Femur (tissue), 1 donor: ENCODE measurements around the gene XPO5.
"Not testable (repeated sequence)": the region's sequence is repeated elsewhere in the genome, so short reads cannot be mapped to it uniquely, and the experiment has no call there.

Experiments used
- DNase-seq: peaks from one replicate; pipeline ENCODE4 v3.0.0-alpha.2; 2017

The XPO5 gene

GRCh38 chr6:43575772-43576551 lies at the start of gene XPO5, which contains the start of gene POLH:
TSS of gene XPO5 (minus strand) at chr6:43576038. CDS start at chr6:43575864, 174 bp downstream.
TSS of gene POLH (plus strand) at chr6:43576185. CDS start at chr6:43582320, 6,135 bp downstream.
- peak; percentile 95 for DNase-seq

DNA sequence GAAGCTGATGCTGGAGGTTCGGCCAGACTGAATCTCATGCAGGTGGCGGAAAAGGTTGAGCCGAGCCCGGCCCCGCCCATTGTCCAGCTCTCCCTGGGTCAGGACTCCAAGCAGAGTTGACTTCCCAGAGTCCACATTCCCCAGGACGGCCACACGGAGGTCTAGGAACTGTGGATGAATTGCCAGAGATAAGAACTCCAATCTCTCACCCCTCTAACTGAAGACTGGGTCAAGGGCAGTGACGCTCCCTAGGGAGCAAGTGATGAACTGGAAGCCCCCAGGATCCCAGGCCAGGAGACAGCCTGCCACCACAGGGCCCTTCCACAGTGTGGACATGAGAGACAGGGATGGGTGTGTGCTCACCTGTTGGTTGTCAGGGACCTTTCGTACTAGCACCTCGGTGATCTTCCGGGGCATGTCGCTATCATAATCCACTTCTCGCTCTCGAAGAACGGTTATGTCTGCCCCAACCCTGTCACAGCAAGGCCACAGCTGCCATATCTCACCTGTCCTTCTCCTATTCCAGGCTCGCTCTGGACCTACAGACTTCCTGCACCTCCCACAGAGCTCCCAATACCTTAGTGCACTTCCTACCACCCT lies 49.7 kb upstream of the XPO5 start:
- no peak for DNase-seq

GRCh38 chr6:43624786-43625288 lies 49.0 kb upstream of the XPO5 start:
- no peak for DNase-seq

DNA sequence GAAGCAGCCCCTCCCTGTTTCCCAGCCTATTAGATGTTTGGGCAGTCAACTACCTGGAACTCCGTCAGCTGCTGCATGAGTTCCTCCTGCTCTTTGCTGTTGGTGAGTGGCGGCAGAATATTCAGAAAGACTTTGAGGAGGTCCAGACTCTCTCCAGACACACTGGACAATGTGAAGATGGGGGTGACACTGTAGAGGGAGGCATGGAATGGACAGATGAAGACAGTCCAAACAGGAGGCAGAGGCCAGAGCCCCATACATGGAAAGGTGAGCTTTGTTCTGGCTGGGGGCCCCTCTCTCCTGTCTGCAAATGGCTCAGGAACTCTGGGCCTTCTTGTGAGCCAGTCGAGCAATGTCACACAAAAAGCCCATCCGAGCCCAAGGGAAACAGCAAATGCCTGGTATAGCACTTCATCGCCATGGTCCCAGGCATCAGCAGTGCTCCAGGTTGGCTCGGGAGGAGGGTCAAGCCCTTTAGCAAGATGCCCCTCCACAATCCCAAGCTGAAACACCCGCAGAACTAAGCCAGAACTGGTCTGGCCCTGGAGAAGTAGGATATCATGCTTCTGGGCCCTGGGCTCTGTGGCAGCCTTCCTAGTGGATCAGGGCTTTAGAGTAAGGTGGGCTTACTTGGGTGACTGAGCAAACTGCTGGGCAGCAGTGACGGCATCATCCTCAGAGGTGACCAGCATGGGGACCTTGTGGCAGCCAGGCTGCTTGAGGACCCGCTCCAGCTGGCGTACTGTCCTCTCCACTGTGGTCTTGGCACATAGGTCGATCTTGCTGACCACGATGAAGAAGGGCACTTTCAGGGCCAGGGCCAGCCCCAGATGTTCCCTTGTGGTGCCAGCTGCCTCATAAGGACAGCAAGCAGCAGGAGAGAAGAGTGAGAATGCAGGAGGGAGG lies 48.3 kb upstream of the XPO5 start:
- no peak for DNase-seq

DNA sequence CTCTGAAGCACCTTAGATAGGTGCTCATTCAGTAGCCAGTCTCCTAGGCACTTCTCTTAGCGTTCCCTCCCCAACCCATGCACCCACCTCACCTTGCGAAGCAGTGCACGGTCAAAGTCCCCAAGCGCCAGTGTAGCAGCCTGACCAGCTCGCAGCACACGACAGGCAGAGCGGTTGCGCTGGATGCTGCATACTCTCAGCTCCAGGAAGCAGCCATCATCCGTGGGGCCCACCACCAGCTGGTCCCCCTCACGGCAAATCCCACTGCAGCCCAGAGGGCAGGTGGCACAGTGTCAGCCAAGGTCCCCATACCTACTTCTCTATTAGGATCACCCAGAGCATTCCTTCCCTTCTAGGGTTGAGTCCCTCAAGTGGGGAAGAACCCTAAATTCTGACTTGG lies 46.7 kb upstream of the XPO5 start:
- no peak for DNase-seq

GRCh38 chr6:43621836-43622180 lies 46.0 kb upstream of the XPO5 start:
- no peak for DNase-seq

DNA sequence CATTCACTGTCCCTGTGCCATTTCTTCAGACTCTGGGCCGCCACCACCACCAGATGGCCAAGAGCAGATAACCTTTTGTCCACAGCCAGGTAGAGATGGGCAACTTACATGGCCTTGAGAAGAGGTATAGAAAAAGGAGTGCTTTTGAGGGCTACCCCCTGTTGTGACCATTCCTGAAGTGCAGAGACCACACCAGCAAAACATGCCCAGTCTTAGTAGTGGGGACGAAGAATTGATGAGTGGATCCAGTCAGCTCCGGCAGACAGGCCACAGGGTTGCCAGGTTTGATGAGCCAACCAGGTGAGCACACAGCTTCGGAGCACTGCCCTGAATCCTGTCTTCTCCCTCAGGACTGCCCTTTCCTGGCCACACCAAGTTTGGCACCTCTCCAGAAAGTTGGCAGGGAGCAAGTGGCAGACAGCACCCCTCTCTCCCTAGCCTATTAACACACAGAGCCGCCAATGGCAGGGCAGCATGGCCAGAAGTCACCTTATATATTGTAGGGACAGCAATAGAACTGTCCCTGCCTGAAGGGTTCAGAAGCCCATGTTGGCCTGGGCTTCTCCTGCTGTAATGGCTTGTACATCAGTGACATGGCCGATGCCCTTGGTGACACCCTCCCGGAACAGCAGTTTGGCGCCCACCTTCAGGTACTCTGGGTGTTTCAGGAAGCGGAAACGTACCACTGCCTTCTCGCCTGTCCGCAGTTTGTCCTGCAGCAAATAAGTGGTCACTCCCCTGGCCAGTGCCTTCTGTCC lies 45.4 kb upstream of the XPO5 start:
- DNase-seq = no peak

DNA sequence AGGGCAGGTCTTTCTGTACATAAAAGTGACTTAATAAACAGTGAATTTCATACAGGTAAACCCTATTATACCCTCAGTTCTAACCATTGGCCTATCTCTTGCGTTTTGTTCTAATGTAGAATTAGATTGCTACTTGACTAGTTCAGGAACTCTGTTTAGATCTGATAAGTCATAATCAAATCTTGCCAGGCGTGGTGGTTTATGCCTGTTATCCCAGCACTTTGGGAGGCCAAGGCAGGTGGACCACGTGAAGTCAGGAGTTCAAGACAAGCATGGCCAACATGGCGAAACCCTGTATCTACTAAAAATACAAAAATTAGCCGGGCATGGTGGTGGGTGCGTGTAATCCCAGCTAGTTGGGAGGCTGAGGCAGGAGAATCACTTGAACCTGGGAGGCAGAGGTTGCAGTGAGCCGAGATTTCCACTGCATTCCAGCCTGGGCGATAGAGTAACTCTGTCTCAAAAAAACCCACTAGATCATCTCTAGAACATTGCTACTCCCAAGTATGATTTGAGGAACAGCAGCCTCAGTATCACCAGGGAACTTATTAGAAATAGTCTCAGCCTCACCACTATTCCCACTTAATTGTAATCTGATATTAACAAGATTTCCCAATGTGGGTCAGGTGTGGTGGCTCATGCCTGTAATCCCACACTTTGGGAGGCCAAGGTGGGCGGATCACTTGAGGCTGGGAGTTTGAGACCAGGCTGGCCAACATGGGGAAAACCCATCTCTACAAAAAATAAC lies 41.1 kb upstream of the XPO5 start:
- no peak for DNase-seq

- DNase-seq = no peak
These were observed 38.5 kb upstream of the XPO5 start for GRCh38 chr6:43614396-43614730.

DNA sequence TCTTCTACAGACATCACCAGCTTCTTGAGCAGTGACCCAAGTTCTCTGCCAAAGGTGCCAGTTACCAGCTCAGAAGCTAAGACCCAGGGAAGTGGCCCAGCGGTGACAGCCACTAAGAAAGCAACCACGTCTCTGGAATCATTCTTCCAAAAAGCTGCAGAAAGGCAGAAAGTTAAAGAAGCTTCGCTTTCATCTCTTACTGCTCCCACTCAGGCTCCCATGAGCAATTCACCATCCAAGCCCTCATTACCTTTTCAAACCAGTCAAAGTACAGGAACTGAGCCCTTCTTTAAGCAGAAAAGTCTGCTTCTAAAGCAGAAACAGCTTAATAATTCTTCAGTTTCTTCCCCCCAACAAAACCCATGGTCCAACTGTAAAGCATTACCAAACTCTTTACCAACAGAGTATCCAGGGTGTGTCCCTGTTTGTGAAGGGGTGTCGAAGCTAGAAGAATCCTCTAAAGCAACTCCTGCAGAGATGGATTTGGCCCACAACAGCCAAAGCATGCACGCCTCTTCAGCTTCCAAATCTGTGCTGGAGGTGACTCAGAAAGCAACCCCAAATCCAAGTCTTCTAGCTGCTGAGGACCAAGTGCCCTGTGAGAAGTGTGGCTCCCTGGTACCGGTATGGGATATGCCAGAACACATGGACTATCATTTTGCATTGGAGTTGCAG lies 38.0 kb upstream of the XPO5 start:
- no peak for DNase-seq

DNA sequence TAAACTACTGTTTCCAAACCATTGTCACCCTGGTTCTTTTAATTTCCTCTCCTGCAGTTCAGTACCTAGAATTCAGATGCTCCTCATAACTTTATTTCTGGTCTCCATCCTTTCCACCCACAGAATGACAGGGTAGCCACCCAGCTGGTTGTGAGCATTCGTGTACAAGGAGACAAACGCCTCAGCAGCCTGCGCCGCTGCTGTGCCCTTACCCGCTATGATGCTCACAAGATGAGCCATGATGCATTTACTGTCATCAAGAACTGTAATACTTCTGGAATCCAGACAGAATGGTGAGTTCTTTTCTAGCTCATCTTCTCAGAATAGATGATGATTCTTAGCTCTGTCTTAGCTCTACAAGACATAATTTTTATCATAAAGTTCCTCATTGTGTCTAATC lies 34.6 kb upstream of the XPO5 start:
- no peak for DNase-seq

DNA sequence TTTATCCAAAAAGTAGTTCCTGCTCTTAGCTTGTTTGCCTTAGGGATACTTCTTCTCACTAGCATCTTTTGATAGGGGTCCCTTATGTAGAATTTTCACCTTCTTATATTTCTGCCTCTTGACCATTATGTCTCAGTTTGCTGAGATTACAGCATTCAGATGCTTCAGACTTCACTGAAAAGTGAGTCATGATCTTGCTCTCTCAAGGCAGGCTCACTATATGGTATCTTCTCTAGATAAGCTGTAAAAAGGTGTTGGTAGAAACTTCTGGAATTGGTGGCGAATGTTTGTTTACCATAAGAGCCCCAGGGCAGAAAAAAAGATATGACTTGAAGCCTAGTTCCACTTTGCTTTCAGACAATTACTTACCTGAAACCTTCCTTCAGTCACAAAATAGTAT lies 33.6 kb upstream of the XPO5 start:
- no peak for DNase-seq

DNA sequence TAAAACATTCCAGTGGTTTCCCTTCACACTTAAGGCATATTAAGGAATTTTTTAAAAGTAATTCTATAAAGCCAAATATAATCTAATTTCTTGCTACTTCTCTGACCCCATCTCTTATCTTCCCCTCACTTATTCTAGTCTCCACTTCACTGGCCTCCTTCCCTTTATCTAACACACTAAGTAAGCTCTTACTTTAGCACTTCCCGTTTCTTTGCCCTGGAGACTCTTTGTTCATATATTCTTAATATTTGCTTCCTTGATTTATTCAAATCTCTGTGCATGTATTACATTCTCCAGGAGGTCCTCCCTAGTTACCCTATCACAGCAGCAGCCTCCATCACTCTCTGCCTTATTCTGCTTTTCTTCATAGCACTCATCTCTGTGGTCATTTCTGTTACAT lies 33.0 kb upstream of the XPO5 start:
- DNase-seq = no peak

DNA sequence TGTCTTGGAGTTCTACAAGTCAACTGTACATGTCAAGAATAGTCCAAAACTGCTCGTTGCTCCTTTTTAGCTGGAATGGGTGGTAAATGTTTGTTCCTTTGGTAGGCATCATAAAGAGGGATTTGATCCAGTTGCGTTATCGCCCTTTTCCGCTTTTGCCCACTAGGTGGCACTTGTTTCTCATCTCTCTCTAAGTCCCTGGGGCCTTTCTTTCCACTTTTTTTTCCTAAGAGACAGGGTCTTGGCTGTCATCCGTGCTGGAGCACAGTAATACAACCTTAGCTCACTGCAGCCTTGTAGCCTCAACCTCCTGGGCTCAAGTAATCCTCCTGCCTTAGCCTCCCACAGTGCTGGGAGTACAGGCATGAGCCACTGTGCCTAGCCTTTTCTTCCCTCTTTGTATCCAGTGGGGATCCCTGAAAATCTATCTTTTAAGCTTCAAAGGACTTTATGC lies 32.5 kb upstream of the XPO5 start:
- peak; percentile 76 for DNase-seq

DNA sequence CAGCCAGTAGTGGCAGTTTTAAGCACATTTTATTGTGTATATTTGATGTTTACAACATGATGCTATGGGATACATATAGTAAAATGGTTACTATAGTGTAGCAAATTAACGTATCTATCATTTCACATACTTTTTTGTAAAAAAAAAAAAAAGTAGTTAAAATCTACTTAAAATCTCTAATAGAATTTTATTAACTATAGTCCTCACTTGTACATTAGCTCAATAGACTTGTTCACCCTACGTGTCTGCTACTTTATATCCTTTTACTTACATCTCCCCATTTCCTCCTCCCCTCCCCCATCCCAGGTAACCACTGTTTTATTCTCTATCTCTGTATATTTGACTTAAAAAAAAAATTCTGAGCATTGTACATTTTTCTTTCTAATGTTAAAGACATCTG lies 30.2 kb upstream of the XPO5 start:
- DNase-seq = no peak

- DNase-seq = no peak
These were observed 28.3 kb upstream of the XPO5 start for GRCh38 chr6:43604174-43604573.

GRCh38 chr6:43600595-43600994 lies 24.8 kb upstream of the XPO5 start:
- no peak for DNase-seq

- no peak for DNase-seq
These were observed 18.1 kb upstream of the XPO5 start for GRCh38 chr6:43593938-43594337.

DNA sequence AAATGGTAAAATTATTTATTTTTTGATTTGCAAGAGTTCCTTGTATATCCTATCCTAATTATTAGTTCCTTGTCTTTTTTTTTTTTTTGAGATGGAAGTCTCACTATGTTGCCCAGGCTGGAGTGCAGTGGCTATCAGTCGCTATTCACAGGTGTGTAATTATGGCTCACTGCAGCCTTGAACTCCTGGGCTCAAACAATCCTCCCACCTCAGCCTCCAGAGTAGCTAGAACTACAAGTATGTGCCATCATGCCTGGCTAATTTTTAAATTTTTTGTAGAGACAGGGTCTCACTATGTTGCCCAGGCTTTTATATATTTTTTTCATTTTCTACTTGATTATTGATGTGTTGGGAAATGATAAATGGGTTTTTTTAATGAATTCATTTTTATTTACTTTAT lies 13.7 kb upstream of the XPO5 start:
- DNase-seq = not testable (repeated sequence)

DNA sequence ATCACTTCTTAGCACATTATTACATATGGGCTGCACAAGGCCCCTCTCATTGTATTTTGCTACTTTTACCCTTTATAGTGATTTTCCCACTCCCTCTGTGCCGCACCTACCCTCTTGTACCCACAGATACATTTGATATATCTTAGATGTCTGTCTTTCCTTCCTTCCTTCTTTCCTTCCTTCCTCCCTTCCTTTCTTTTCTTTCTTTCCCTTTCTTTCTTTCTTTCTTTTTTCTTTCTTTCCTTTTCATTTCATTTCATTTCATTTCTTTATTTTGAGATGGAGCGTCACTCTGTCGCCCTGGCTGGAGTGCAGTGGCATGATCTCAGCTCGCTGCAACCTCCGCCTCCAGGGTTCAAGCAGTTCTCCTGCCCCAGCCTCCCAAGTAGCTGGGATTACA lies 12.4 kb upstream of the XPO5 start:
- DNase-seq = no peak

- no peak for DNase-seq
These were observed 9.2 kb upstream of the XPO5 start for GRCh38 chr6:43584892-43585570.
